K562 (cell line): ENCODE results near the gene NR1H3.

ENCODE experiments used
- EZH2 ChIP-seq: IDR thresholded peaks from 2 replicates; pipeline ENCODE4 v1.6.1; 2012; ENCODE audit warnings: low read depth, mild to moderate bottlenecking, inconsistent platforms, low read length, borderline replicate concordance
- HNRNPK ChIP-seq: fragments of 200-400 bp; formaldehyde crosslinking; IDR thresholded peaks from one replicate; pipeline ENCODE4 v1.6.1; 2018; ENCODE audit warnings: mild to moderate bottlenecking, low read depth, low read length; ENCODE audit not compliant: poor library complexity, severe bottlenecking
- JUNB ChIP-seq: fragments of 450-650 bp; formaldehyde crosslinking; conservative IDR thresholded peaks from 2 replicates; pipeline ENCODE4 v1.4.0; 2020; ENCODE audit warnings: mild to moderate bottlenecking
- LARP7 ChIP-seq: fragments of 450-650 bp; IDR thresholded peaks from 2 replicates; pipeline ENCODE4 v1.6.1; 2016
- POLR2A ChIP-seq: fragments of 450-650 bp; conservative IDR thresholded peaks from 2 replicates; pipeline ENCODE4 v1.6.1; 2016
- RFX1 ChIP-seq: fragments of 450-650 bp; IDR thresholded peaks from 2 replicates; pipeline ENCODE4 v1.6.1; 2016; ENCODE audit warnings: mild to moderate bottlenecking, moderate library complexity
- SP2 ChIP-seq: IDR thresholded peaks from 2 replicates; pipeline ENCODE4 v1.6.1; 2011; ENCODE audit warnings: mild to moderate bottlenecking, low read depth, low read length, moderate library complexity; ENCODE audit not compliant: poor library complexity, severe bottlenecking; ENCODE audit errors: extremely low read depth
- ZBTB7A ChIP-seq: IDR thresholded peaks from 2 replicates; pipeline ENCODE4 v1.6.1; 2011; ENCODE audit warnings: low read depth, mild to moderate bottlenecking, low read length, moderate library complexity, borderline replicate concordance; ENCODE audit not compliant: control insufficient read depth

DNA sequence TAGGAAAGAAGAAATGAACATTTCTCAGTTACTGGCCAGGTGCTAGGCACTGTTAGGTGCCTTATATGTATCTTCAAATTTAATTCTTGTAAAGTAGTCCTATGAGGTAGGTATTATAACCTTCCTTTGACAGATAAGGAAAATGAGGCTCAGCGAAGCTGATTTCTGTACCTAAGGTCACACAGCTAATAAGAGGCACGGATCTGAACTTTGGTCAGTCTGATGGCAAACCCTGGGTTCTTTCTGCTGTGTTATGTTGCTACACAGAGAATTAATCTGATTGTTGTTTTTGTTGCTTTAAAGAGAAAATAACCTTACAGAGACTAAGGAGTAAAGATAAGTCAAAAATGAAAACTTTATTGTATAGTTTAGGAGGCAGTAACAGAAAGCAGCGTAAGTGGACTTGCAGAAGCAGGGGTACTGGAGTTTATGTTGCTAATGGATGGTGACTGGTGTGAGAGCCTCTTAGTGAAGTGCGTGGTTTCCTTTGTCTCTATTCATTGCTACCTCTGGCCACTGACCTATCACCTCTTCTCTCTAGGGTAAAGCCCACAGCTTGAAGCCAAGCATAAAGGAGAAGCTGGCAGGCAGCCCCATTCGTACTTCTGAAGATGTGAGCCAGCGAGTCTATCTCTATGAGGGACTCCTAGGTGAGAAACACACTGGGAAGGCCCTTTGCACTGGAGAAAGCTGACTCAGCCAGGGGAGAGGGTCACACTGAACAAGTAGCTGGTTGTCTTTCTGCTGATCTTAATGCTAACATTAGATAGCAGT is 50.4 kb downstream of the NR1H3 start:
- TF ChIP-seq ZBTB7A (no peak), SP2 (no peak), HNRNPK (no peak), POLR2A (no peak), EZH2 (no peak), LARP7 (no peak), RFX1 (no peak), JUNB (CRISPR knock-in tag) (no peak)
